ENCODE measurements around the gene TM4SF20.
"Not testable (repeated sequence)": the region's sequence is repeated elsewhere in the genome, so short reads cannot be mapped to it uniquely, and the experiment has no call there.

TM4SF20 gene

GRCh38 chr2:227383686-227384085 is 4.6 kb upstream of the TM4SF20 start:
- DNase-seq (ENCODE audit: low read depth in 1 of 2, low spot score in 1 of 2): no peak
- no peak overlapping the region for H3K27ac ChIP-seq (replicated peaks)
- peaks cover 2% of the 10 kb centered on the region for H3K27me3 ChIP-seq (ENCODE audit: insufficient read depth, poor library complexity, severe bottlenecking)
- no peak overlapping the region for H3K4me3 ChIP-seq (replicated peaks; ENCODE audit: insufficient read depth, low read length)
- TF ChIP-seq GABPA (IDR thresholded peaks at IDR 0.05; ENCODE audit: low read depth) (no peak), SPI1 (IDR thresholded peaks at IDR 0.05; ENCODE audit: borderline replicate concordance, low read depth) (no peak), REST (IDR thresholded peaks at IDR 0.05; ENCODE audit: insufficient replicate concordance, low read depth) (no peak), POLR2AphosphoS5 (IDR thresholded peaks at IDR 0.05; ENCODE audit: low read depth) (no peak), CTCF (IDR thresholded peaks at IDR 0.05; ENCODE audit: insufficient read depth, low read length) (no peak)

GRCh38 chr2:227382241-227382835 is 3.2 kb upstream of the TM4SF20 start:
- not testable (repeated sequence) for DNase-seq (ENCODE audit: low read depth in 1 of 2, low spot score in 1 of 2); H3K27me3 ChIP-seq (ENCODE audit: insufficient read depth, poor library complexity, severe bottlenecking); H3K27ac ChIP-seq (replicated peaks); H3K4me3 ChIP-seq (replicated peaks; ENCODE audit: insufficient read depth, low read length)

GRCh38 chr2:227378371-227378782 is 729 bp downstream of the TM4SF20 start:
- TF ChIP-seq SPI1 (IDR thresholded peaks at IDR 0.05; ENCODE audit: borderline replicate concordance, low read depth) (no peak), REST (IDR thresholded peaks at IDR 0.05; ENCODE audit: insufficient replicate concordance, low read depth) (no peak), CTCF (IDR thresholded peaks at IDR 0.05; ENCODE audit: insufficient read depth, low read length) (no peak), GABPA (IDR thresholded peaks at IDR 0.05; ENCODE audit: low read depth) (no peak), POLR2AphosphoS5 (IDR thresholded peaks at IDR 0.05; ENCODE audit: low read depth) (no peak)
- Histone ChIP-seq H3K4me3 (replicated peaks; ENCODE audit: insufficient read depth, low read length) (no peak overlapping the region), H3K27me3 (ENCODE audit: insufficient read depth, poor library complexity, severe bottlenecking) (peaks cover 2% of the 10 kb centered on the region), H3K27ac (replicated peaks) (no peak overlapping the region)
- no peak for DNase-seq (ENCODE audit: low read depth in 1 of 2, low spot score in 1 of 2)

GRCh38 chr2:227377467-227378351 is 1.4 kb downstream of the TM4SF20 start:
- H3K4me3 ChIP-seq (replicated peaks; ENCODE audit: insufficient read depth, low read length): no peak overlapping the region
- DNase-seq (ENCODE audit: low read depth in 1 of 2, low spot score in 1 of 2): no peak
- H3K27ac ChIP-seq (replicated peaks): no peak overlapping the region
- H3K27me3 ChIP-seq (ENCODE audit: insufficient read depth, poor library complexity, severe bottlenecking): peaks cover 2% of the 10 kb centered on the region
- TF ChIP-seq CTCF (IDR thresholded peaks at IDR 0.05; ENCODE audit: insufficient read depth, low read length): no peak
- TF ChIP-seq POLR2AphosphoS5 (IDR thresholded peaks at IDR 0.05; ENCODE audit: low read depth): no peak
- TF ChIP-seq GABPA (IDR thresholded peaks at IDR 0.05; ENCODE audit: low read depth): no peak
- TF ChIP-seq REST (IDR thresholded peaks at IDR 0.05; ENCODE audit: insufficient replicate concordance, low read depth): no peak
- TF ChIP-seq SPI1 (IDR thresholded peaks at IDR 0.05; ENCODE audit: borderline replicate concordance, low read depth): no peak
